Lower leg skin (tissue), 3 donors: Measurements from ENCODE around the gene ZNF175.

Experiments
- POLR2A ChIP-seq, 2 donors: fragments of 450-650 bp; IDR thresholded peaks; one replicate each; pipeline ENCODE4 v1.6.1; 2016 to 2017; ENCODE audit warnings: antibody characterized with exemption in 2 of 2, mild to moderate bottlenecking in 1 of 2, moderate library complexity in 1 of 2
- TF ChIP-seq, protein P1 (sequence below), 3 donors: fragments of 450-650 bp; IDR thresholded peaks; one replicate each; pipeline ENCODE4 v1.5.1; 2016; ENCODE audit warnings: antibody characterized with exemption in 3 of 3, mild to moderate bottlenecking in 3 of 3, moderate library complexity in 2 of 3

- TF ChIP-seq, protein P1, sequence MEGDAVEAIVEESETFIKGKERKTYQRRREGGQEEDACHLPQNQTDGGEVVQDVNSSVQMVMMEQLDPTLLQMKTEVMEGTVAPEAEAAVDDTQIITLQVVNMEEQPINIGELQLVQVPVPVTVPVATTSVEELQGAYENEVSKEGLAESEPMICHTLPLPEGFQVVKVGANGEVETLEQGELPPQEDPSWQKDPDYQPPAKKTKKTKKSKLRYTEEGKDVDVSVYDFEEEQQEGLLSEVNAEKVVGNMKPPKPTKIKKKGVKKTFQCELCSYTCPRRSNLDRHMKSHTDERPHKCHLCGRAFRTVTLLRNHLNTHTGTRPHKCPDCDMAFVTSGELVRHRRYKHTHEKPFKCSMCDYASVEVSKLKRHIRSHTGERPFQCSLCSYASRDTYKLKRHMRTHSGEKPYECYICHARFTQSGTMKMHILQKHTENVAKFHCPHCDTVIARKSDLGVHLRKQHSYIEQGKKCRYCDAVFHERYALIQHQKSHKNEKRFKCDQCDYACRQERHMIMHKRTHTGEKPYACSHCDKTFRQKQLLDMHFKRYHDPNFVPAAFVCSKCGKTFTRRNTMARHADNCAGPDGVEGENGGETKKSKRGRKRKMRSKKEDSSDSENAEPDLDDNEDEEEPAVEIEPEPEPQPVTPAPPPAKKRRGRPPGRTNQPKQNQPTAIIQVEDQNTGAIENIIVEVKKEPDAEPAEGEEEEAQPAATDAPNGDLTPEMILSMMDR (IDR thresholded peaks at IDR 0.05), result no peak
- TF ChIP-seq POLR2A (IDR thresholded peaks at IDR 0.05), result no peak
These were observed 18.5 kb upstream of the ZNF175 start for GRCh38 chr19:51552608-51552995.
